GM23338 (cell line): ENCODE measurements around the gene BCR. TPM values are rescaled to one million over a fixed set of nuclear protein-coding genes. Genes with fewer than 3 reads are reported as not detected.

Experiments
- ATAC-seq: fragments of 200-7000 bp; cut with Tn5 transposase; 3 replicates; pipeline ENCODE4 v1.9.1; 2020
- DNase-seq: peaks from one replicate; pipeline ENCODE4 v3.0.0-alpha.2; 2015; ENCODE audit warnings: low spot score
- H2AFZ ChIP-seq: fragments of 200-600 bp; sonication (generic); 2 replicates; pipeline ENCODE4 v1.8.0; 2016; ENCODE audit warnings: antibody characterized with exemption, mild to moderate bottlenecking, moderate library complexity
- H3F3A ChIP-seq: fragments of 200-600 bp; sonication (generic); replicated peaks from 2 replicates; pipeline ENCODE4 v1.8.0; 2017; ENCODE audit warnings: antibody characterized with exemption, mixed run types, low read depth
- H3K27ac ChIP-seq: fragments of 200-600 bp; sonication (generic); 2 replicates; pipeline ENCODE4 v1.6.1; 2016; ENCODE audit warnings: low read depth
- H3K27me3 ChIP-seq: fragments of 200-600 bp; sonication (generic); 2 replicates; pipeline ENCODE4 v1.8.0; 2016; ENCODE audit warnings: mild to moderate bottlenecking, mixed run types, moderate library complexity; ENCODE audit not compliant: insufficient read depth
- H3K36me3 ChIP-seq: fragments of 200-600 bp; sonication (generic); 2 replicates; pipeline ENCODE4 v1.8.0; 2016; ENCODE audit warnings: mild to moderate bottlenecking; ENCODE audit not compliant: insufficient read depth
- H3K4me1 ChIP-seq: fragments of 200-600 bp; sonication (generic); 2 replicates; pipeline ENCODE4 v1.8.0; 2016; ENCODE audit warnings: mild to moderate bottlenecking, moderate library complexity; ENCODE audit not compliant: insufficient read depth
- H3K4me2 ChIP-seq: fragments of 200-600 bp; sonication (generic); 2 replicates; pipeline ENCODE4 v1.7.1; 2017; ENCODE audit warnings: mixed run types
- H3K4me3 ChIP-seq: fragments of 200-600 bp; sonication (generic); 2 replicates; pipeline ENCODE4 v1.6.1; 2016; ENCODE audit warnings: mixed run types
- H3K79me2 ChIP-seq: fragments of 200-600 bp; sonication (generic); replicated peaks from 2 replicates; pipeline ENCODE4 v1.8.0; 2017; ENCODE audit warnings: mild to moderate bottlenecking; ENCODE audit not compliant: insufficient read depth
- H3K9me2 ChIP-seq: fragments of 200-600 bp; sonication (generic); 2 replicates; pipeline ENCODE4 v1.8.0; 2017; ENCODE audit not compliant: insufficient read depth
- H4K20me1 ChIP-seq: fragments of 200-600 bp; sonication (generic); replicated peaks from 2 replicates; pipeline ENCODE4 v1.8.0; 2017; ENCODE audit warnings: mild to moderate bottlenecking; ENCODE audit not compliant: insufficient read depth
- H3K27ac Mint-ChIP-seq: 2 replicates; pipeline ENCODE4 v1.8.0; 2020; ENCODE audit warnings: inconsistent platforms, mild to moderate bottlenecking, moderate library complexity, mixed read lengths
- H3K27me3 Mint-ChIP-seq: 3 replicates; pipeline ENCODE4 v1.8.0; 2022; ENCODE audit warnings: low read depth, mild to moderate bottlenecking, moderate library complexity, mixed read lengths, inconsistent platforms; ENCODE audit not compliant: insufficient read depth, poor library complexity
- H3K36me3 Mint-ChIP-seq: 3 replicates; pipeline ENCODE4 v1.8.0; 2021; ENCODE audit warnings: low read depth, mild to moderate bottlenecking, inconsistent platforms, moderate library complexity, mixed read lengths
- H3K4me1 Mint-ChIP-seq: 3 replicates; pipeline ENCODE4 v1.8.0; 2020; ENCODE audit warnings: mild to moderate bottlenecking, inconsistent platforms, mixed read lengths
- H3K4me3 Mint-ChIP-seq: 3 replicates; pipeline ENCODE4 v1.8.0; 2021; ENCODE audit warnings: moderate library complexity, mild to moderate bottlenecking, inconsistent platforms, mixed read lengths
- H3K9me3 Mint-ChIP-seq: 3 replicates; pipeline ENCODE4 v1.8.0; 2020; ENCODE audit warnings: moderate library complexity, mild to moderate bottlenecking, inconsistent platforms, mixed read lengths
- CREB1 ChIP-seq: fragments of 250-450 bp; sonication (Bioruptor Pico); IDR thresholded peaks from 2 replicates; pipeline ENCODE4 v1.5.0; 2020; ENCODE audit warnings: low read depth, mild to moderate bottlenecking, moderate library complexity
- CTCF ChIP-seq, 2 experiments: fragments of 200-600 bp in 1 of 2; sonication (generic) in 1 of 2; conservative IDR thresholded peaks; 2 replicates each; pipeline versions ENCODE4 v1.5.1 to v1.6.1; 2016 to 2017; ENCODE audit warnings: antibody characterized with exemption in 2 of 2, low read depth in 2 of 2, mild to moderate bottlenecking in 2 of 2, moderate library complexity in 1 of 2
- ETS1 ChIP-seq: IDR thresholded peaks from 2 replicates; pipeline ENCODE4 v1.6.1; 2016; ENCODE audit warnings: antibody characterized with exemption
- EZH2 ChIP-seq: fragments of 200-600 bp; sonication (generic); IDR thresholded peaks from one replicate; pipeline ENCODE4 v1.8.0; 2017; ENCODE audit warnings: antibody characterized with exemption, mild to moderate bottlenecking, low read depth; ENCODE audit not compliant: unreplicated experiment
- EZH2phosphoT487 ChIP-seq: fragments of 200-600 bp; sonication (generic); IDR thresholded peaks from one replicate; pipeline ENCODE4 v1.8.1; 2018; ENCODE audit warnings: antibody characterized with exemption; ENCODE audit not compliant: unreplicated experiment
- JUNB ChIP-seq: IDR thresholded peaks from one replicate; pipeline ENCODE4 v1.6.1; 2016; ENCODE audit warnings: antibody characterized with exemption; ENCODE audit not compliant: unreplicated experiment
- NANOG ChIP-seq: IDR thresholded peaks from 2 replicates; pipeline ENCODE4 v1.6.1; 2016; ENCODE audit warnings: antibody characterized with exemption, borderline replicate concordance
- POLR2AphosphoS5 ChIP-seq: IDR thresholded peaks from 2 replicates; pipeline ENCODE4 v1.6.1; 2016; ENCODE audit warnings: antibody characterized with exemption, low read depth
- REST ChIP-seq: IDR thresholded peaks from one replicate; pipeline ENCODE4 v1.6.1; 2018; ENCODE audit warnings: antibody characterized with exemption; ENCODE audit not compliant: unreplicated experiment
- STAT1 ChIP-seq: IDR thresholded peaks from one replicate; pipeline ENCODE4 v1.6.1; 2016; ENCODE audit warnings: antibody characterized with exemption; ENCODE audit not compliant: unreplicated experiment
- ZNF114 ChIP-seq: fragments of 250-450 bp; sonication (Bioruptor Pico); IDR thresholded peaks from 2 replicates; pipeline ENCODE4 v1.5.0; 2020; ENCODE audit warnings: mild to moderate bottlenecking, moderate library complexity
- ZNF331 ChIP-seq: fragments of 250-450 bp; sonication (Bioruptor Pico); IDR thresholded peaks from 2 replicates; pipeline ENCODE4 v1.5.0; 2020; ENCODE audit warnings: low read depth, mild to moderate bottlenecking, moderate library complexity
- ZNF462 ChIP-seq: fragments of 250-450 bp; sonication (Bioruptor Pico); IDR thresholded peaks from 2 replicates; pipeline ENCODE4 v1.5.0; 2020; ENCODE audit warnings: mild to moderate bottlenecking, moderate library complexity
- polyA plus RNA-seq: library from polyadenylated mRNA; unstranded; fragments of >200 nt; fragmentation: Nextera tagmentation; extraction: Ambion mirVana; gene quantifications from 2 replicates; pipeline ENCODE4 v1.2.1, GENCODE V29; 2016
- total RNA-seq: library from RNA; depleted of rRNA; stranded (reverse); fragments of >200 nt; shearing (Covaris generic); gene quantifications from 2 replicates; pipeline ENCODE4 v1.2.3, GENCODE V29; 2014

Gene BCR
- total and polyA plus RNA-seq, 2 experiments from 2014 or later, result 17.7 to 121 TPM

- H3K4me3 Mint-ChIP-seq, result no peak overlapping the region; the same call in 2 of the 3 replicates
- no peak overlapping the region for H3K4me3 ChIP-seq
- H3F3A ChIP-seq, result peaks cover 26% of the 10 kb centered on the region
- H3K4me1 Mint-ChIP-seq, result peaks cover 80% of the 10 kb centered on the region
- H4K20me1 ChIP-seq, result peaks cover 28% of the 10 kb centered on the region
- 0 out of 2 replicates have a peak overlapping the region, but pooled peaks have one; percentile 59 for H3K27ac ChIP-seq
- no peak overlapping the region for H2AFZ ChIP-seq
- no peaks in the 10 kb centered on the region for H3K9me2 ChIP-seq
- no peaks in the 10 kb centered on the region for H3K27me3 ChIP-seq
- H3K27ac Mint-ChIP-seq, result peak overlapping the region; percentile 76
- H3K4me2 ChIP-seq, result peak overlapping the region; percentile 45; the same call in 1 of the 2 replicates
- TF ChIP-seq NANOG, result no peak
- TF ChIP-seq EZH2, result no peak
- TF ChIP-seq ZNF331 (CRISPR knock-in tag), result no peak
- no peak for TF ChIP-seq STAT1
- no peak for TF ChIP-seq ETS1
- TF ChIP-seq POLR2AphosphoS5, result no peak
- TF ChIP-seq CREB1 (CRISPR knock-in tag), result no peak
- TF ChIP-seq CTCF (conservative IDR thresholded peaks at IDR 0.05; ENCODE audit: low read depth in 2 of 2), result no peak
- TF ChIP-seq EZH2phosphoT487, result no peak
- no peak for TF ChIP-seq REST
- no peak for TF ChIP-seq ZNF114 (CRISPR knock-in tag)
- TF ChIP-seq JUNB, result no peak
- TF ChIP-seq ZNF462 (CRISPR knock-in tag), result no peak
- peak; percentile 63 for DNase-seq
- H3K36me3 Mint-ChIP-seq, result peaks cover 30% of the 10 kb centered on the region
- peaks cover 23% of the 10 kb centered on the region for H3K27me3 Mint-ChIP-seq
- no peaks in the 10 kb centered on the region for H3K36me3 ChIP-seq
- H3K9me3 Mint-ChIP-seq, result peaks cover 8% of the 10 kb centered on the region
- peaks cover 86% of the 10 kb centered on the region for H3K79me2 ChIP-seq
- peaks cover 51% of the 10 kb centered on the region for H3K4me1 ChIP-seq
- peak; percentile 42 for ATAC-seq
Observed at GRCh38 chr22:23237201-23237798, 57.0 kb downstream of the BCR start.
